ENCODE results near the gene SERP2. TPM values are rescaled to one million over a fixed set of nuclear protein-coding genes. Genes with fewer than 3 reads are reported as not detected.

SERP2 gene
- total RNA-seq, 2 experiments from 2014 or later: not detected

DNA sequence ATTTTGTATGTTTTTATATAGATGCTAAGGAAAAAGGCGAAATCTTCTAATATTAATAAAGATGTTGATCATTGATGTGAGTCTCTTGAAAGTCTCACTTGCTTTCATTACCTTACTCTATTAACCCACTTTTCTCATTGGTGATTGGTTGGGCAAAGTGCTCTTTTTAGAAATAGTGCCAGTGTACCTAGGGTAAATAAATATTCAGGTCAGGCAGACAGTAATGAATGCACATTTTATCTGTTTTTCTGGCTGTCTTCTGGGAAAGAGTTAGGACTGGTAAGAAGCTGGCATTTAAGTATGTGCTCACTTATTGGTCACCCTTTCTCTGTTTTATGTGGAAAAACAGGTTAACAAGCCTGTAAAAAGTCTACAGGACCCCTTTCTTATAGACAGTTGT, 11.2 kb downstream of the SERP2 start:
- Mint-ChIP-seq H3K4me1 (no peaks in the 10 kb centered on the region), H3K27me3 (no peaks in the 10 kb centered on the region), H3K4me3 (no peak overlapping the region), H3K27ac (no peak overlapping the region), H3K36me3 (ENCODE audit: low read depth) (no peaks in the 10 kb centered on the region), H3K9me3 (no peaks in the 10 kb centered on the region)
- ChIA-PET CTCF (no interaction called here), POLR2A (no interaction called here)
- DNase-seq: no peak

DNA sequence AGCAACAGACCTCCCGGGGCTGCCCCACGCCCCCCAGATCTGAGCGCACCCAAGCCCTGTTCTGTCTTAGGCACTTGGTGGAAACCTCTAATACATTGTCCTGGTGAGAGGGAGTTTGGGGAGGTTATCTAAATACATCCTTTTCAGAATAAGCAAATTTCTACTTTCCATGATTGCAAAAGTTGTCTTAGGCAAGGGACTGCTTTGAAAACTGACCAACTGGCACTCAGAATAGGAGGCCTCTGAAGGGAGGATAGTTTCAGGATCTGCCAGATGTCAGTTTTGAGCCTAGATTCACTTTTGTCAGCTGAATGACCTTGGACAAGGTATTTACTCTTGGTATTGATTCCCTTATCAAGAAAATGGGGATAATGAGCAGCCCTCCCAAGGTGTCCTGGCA, 11.8 kb downstream of the SERP2 start:
- Mint-ChIP-seq H3K4me3 (no peak overlapping the region), H3K4me1 (no peaks in the 10 kb centered on the region)
- POLR2A ChIA-PET: interaction anchor here (0.6 kb wide), 1 partner anchor 61 kb away, joined by 3 read pairs; no protein-coding TSS in a partner anchor

DNA sequence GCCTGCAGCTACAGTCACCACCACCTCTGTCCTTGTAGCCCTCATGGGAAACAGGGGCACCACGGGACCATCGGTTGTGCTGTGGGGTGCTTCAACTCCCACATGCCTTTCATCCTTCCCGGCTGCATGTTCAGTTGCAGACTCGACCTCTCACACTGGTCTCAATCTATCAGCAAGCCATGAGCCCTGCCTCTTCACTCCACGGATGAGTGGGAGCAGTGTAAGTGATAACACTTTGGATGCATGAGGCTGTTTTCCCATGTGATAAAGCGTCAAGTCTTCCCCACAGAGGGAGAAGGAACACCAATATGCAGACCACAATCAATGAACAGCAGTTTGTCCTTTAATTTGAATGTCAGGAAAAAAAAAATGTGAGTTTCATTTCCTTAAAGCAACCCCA, 12.2 kb downstream of the SERP2 start:
- Mint-ChIP-seq H3K27me3 (no peaks in the 10 kb centered on the region), H3K4me3 (no peak overlapping the region), H3K9me3 (no peaks in the 10 kb centered on the region), H3K36me3 (ENCODE audit: low read depth) (no peaks in the 10 kb centered on the region), H3K27ac (no peak overlapping the region), H3K4me1 (no peaks in the 10 kb centered on the region)
- no peak for DNase-seq
- CTCF ChIA-PET: no interaction called here
- POLR2A ChIA-PET: interaction anchor here (0.6 kb wide), 1 partner anchor 61 kb away, joined by 3 read pairs; no protein-coding TSS in a partner anchor

More for the DNA sequence above, 11.8 kb downstream of the SERP2 start:
- CTCF ChIA-PET: no interaction called here
- no peaks in the 10 kb centered on the region for H3K9me3 Mint-ChIP-seq
- H3K36me3 Mint-ChIP-seq (ENCODE audit: low read depth): no peaks in the 10 kb centered on the region
- no peaks in the 10 kb centered on the region for H3K27me3 Mint-ChIP-seq
- no peak overlapping the region for H3K27ac Mint-ChIP-seq
- no peak for DNase-seq

DNA sequence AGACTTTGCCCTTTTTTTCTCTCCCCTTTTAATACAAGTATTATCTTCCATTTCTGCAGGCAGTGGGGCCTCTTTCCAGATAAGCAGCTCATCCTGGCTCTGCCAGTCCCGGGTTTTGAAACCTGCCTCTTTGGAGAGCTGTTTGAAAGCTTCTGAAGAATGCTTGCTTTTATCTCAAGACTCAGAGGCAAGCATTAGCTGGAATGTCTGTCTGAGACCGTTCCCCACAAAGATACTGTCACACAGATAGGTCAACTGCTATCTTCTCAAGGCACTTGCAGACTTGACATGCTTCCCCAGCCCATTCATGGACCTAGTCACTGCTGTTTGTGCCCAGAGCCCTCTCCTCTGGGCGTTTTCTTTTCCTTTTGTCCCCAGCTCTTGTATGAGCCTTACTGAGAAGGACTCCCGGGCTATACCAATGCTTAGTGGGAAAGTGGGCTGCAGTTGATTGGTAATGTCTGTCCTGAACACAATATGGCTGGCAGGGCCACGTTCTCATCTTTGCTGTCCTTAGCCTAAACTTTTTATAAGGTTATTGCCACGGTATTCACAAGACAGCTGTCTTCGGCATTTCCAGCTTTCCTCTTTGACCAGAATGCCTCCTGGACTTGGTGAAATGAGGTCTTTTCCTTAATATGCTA, 13.4 kb downstream of the SERP2 start:
- CTCF ChIA-PET: no interaction called here
- Mint-ChIP-seq H3K4me1 (no peaks in the 10 kb centered on the region), H3K4me3 (no peak overlapping the region), H3K9me3 (no peaks in the 10 kb centered on the region), H3K36me3 (ENCODE audit: low read depth) (no peaks in the 10 kb centered on the region), H3K27ac (no peak overlapping the region), H3K27me3 (no peaks in the 10 kb centered on the region)
- no peak for DNase-seq
- POLR2A ChIA-PET: no interaction called here

DNA sequence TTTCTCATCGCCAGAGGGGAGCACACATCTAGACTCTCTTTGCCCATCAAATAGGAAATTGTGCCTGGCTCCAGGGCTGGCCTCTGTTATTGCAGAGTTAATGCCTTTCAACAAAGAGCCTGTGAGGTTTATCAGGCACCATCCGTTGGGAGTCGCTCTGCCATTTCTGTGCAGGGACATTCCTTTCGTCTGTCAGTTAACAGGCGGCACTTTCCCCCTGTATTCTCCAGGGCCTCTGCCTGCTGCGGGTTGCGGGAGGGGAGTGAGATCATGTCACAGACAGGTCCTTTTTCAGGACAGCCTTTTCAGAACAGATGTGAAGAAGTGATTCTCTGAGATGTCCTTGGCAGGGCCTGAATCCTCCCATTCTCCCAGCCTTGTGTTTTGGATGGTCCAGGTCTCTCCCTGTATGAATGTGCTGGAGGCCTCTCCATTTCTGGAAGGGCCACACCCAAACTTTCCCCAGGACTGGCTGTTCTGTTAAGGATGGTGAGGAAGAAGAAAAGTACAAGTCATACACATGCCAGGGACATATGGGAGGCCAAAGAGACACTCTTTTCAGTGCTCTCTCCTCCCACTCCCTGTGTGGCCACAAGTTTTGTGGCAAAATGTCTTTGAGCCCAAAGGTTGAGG, 14.9 kb downstream of the SERP2 start:
- H3K9me3 Mint-ChIP-seq: no peaks in the 10 kb centered on the region
- no peak overlapping the region for H3K4me3 Mint-ChIP-seq
- H3K4me1 Mint-ChIP-seq: no peaks in the 10 kb centered on the region
- DNase-seq: no peak
- POLR2A ChIA-PET: no interaction called here
- H3K36me3 Mint-ChIP-seq (ENCODE audit: low read depth): no peaks in the 10 kb centered on the region
- H3K27ac Mint-ChIP-seq: no peak overlapping the region
- CTCF ChIA-PET: no interaction called here
- H3K27me3 Mint-ChIP-seq: peaks cover 5% of the 10 kb centered on the region

DNA sequence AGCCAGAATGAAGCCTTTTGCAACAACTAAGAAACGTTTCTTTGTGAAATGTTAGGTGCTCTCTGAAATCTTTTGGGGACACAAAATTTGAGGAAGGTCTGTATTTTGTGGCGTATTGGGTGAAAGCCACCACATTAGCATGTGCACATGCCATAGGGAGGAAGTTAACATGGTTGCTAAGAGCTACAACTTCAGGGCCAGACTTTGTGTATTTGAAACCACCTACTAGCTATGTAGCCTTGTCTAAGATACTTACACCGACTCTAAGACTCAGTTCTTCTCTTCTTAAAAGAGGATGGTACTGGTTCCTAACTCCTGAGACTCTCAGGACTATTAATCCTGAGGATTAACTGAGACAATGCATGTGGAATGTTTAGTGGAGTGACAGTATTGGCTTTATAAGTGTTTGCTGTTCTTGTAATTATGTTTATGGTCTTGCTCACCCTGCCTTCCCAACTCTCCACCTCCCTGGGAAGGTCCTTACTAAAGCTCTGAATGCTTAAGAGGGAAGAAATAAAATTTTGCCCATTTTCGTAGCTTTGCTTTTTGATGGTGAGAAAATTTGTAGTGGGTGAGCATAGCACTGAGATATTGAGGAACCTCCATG, 15.5 kb downstream of the SERP2 start:
- ChIA-PET POLR2A (no interaction called here), CTCF (no interaction called here)
- no peak overlapping the region for H3K27ac Mint-ChIP-seq
- no peaks in the 10 kb centered on the region for H3K9me3 Mint-ChIP-seq
- no peak overlapping the region for H3K4me3 Mint-ChIP-seq
- no peaks in the 10 kb centered on the region for H3K4me1 Mint-ChIP-seq
- H3K27me3 Mint-ChIP-seq: peaks cover 5% of the 10 kb centered on the region
- no peaks in the 10 kb centered on the region for H3K36me3 Mint-ChIP-seq (ENCODE audit: low read depth)
- DNase-seq: no peak

DNA sequence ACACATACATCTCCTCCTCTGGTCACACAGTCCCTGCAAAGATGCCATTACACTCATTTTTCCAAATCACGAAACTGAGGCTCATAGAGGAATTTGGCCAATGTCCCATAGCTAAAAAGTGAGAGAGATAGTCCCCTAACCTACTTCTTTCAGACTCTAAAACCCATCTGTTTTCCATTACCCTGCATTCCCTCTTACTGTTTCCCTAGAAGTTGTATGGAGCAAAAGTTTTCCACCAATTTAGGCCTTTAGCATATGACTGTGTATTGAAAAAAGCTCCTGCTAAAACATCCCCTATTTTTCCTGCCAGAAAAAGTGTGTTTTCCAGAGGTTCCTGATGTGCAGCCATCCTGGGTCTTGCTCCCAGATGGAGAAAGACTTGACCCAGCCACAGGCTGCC, 16.3 kb downstream of the SERP2 start:
- Mint-ChIP-seq H3K4me3 (no peak overlapping the region), H3K9me3 (no peaks in the 10 kb centered on the region), H3K36me3 (ENCODE audit: low read depth) (no peaks in the 10 kb centered on the region), H3K27me3 (peaks cover 5% of the 10 kb centered on the region), H3K27ac (no peak overlapping the region), H3K4me1 (no peaks in the 10 kb centered on the region)
- ChIA-PET POLR2A (no interaction called here), CTCF (no interaction called here)
- DNase-seq: no peak

DNA sequence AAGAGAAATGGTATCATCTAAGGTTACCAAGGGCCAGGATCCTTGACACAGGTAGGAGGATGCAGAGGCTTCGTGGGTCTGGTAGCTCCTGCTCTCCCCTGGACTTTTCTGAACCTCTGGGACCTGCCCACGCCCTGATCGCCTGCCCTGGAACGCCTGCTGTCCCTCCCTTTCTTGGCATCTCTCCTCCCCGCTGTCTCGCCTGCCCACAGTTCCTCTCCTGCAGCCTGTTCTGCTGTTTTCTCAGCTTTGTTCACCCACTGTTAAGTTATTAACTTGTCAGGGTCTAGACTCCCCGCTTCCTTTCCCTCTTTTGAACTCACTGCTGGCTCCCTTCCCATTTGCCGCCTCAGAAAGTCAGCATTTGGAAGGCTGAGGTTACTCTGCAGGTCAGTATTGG, 19.8 kb downstream of the SERP2 start:
- no peaks in the 10 kb centered on the region for H3K4me1 Mint-ChIP-seq
- no peaks in the 10 kb centered on the region for H3K36me3 Mint-ChIP-seq (ENCODE audit: low read depth)
- ChIA-PET CTCF (interaction anchor here (0.6 kb wide), 1 partner anchor 90 kb away, joined by 5 read pairs; no protein-coding TSS in a partner anchor), POLR2A (no interaction called here)
- H3K9me3 Mint-ChIP-seq: no peaks in the 10 kb centered on the region
- H3K4me3 Mint-ChIP-seq: no peak overlapping the region
- peaks cover 5% of the 10 kb centered on the region for H3K27me3 Mint-ChIP-seq
- no peak for DNase-seq
- H3K27ac Mint-ChIP-seq: no peak overlapping the region

DNA sequence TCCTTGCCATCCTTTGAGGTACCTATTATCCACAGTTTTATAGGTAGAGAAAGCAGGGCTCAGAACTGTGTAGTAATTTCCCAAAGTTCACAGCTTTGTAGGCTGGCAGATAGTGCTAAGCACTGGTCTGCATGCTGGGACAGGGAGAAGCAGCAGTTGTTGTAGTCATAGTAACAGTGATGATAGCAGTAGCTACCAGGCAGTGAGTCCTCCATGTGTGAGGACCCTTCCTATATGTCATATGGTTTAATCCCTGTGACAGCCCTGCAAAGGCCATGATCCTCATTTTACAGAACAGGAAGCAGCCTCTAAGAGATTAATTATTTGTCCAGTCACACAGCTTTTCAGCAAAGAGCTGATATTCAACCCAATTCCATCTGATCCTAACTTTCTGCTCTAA, 21.0 kb downstream of the SERP2 start:
- ChIA-PET CTCF (no interaction called here), POLR2A (no interaction called here)
- Mint-ChIP-seq H3K9me3 (no peaks in the 10 kb centered on the region), H3K27ac (no peak overlapping the region), H3K27me3 (peaks cover 5% of the 10 kb centered on the region), H3K4me3 (no peak overlapping the region), H3K36me3 (ENCODE audit: low read depth) (no peaks in the 10 kb centered on the region), H3K4me1 (no peaks in the 10 kb centered on the region)
- no peak for DNase-seq

DNA sequence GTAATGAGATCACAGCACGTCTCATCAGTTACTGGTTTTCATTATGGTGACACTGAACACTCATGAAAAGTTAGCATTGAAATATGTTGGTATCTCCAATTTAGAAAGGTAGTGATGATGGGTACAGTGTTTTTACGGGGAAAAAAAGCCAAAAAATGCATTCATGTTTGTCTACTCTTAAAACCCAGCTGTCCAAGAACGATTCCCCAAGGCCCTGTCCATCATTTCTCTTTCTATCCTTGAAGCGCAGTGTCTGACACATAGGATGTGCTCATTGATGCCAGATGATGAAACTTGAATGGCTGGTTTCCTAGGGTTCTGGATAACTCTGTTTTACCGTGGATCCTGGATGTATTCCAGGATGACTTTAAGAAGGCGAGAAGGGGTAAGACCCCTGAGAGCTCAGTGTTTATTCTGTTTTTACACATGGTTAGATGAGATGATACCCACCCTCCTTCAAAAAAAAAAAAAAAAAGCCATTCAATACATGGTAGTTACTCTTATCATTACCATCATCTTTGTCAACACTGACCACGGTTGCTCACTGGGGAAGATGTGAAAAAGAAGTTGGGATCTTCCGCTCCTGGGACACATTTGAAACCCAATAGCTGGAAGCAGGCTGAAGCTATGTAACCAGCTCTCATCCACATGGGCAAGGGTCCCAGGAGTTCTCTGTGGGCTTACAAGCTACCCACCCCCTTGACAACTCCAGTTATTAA, 22.5 kb downstream of the SERP2 start:
- Mint-ChIP-seq H3K27ac (no peak overlapping the region), H3K9me3 (no peaks in the 10 kb centered on the region), H3K4me3 (no peak overlapping the region), H3K4me1 (no peaks in the 10 kb centered on the region), H3K36me3 (ENCODE audit: low read depth) (no peaks in the 10 kb centered on the region), H3K27me3 (peaks cover 5% of the 10 kb centered on the region)
- DNase-seq: no peak
- ChIA-PET POLR2A (no interaction called here), CTCF (no interaction called here)

DNA sequence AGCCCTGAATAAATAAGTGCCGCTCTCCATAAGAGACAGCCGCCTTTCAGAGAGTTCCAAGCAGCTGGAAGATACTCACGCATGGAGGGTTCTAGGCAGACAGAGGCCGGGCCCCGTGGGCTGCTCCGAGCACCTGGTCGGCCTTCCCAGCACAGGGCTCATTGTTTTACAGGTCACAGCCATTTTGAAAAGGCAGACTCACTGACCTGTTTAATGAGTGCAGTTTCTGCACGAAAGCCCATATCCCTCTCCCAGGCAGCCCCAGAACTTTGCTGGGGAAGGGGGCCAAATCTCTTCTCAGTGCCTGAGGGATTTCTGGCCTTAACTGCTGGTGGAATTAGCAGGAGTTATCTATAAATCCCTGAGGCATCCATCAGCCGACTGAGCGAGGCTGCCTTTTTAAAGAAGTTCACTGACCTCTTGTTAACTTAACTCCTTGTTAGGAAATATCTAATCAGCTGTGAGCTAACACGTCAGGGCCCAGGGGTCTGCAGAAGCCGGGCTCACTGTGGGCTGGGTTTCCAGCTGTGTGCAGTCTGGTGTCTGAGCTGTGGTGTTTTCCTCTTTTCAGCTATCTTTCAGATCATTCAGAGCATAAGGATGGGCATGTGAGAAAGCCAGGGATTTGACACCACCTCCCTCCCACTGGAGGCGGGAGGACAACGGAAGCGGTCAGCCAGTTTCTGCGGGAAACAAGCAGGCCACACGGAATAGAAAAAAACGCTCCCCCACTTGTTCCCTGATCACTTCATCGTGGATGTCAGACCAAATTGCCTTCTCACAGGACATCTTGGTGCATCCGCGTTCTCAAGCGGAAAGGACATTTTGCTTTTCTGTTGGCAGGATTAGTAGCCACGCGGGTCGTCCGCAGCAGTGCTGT, 23.3 kb downstream of the SERP2 start:
- Mint-ChIP-seq H3K36me3 (ENCODE audit: low read depth) (no peaks in the 10 kb centered on the region), H3K4me3 (no peak overlapping the region), H3K9me3 (no peaks in the 10 kb centered on the region), H3K27ac (no peak overlapping the region), H3K4me1 (no peaks in the 10 kb centered on the region), H3K27me3 (peaks cover 5% of the 10 kb centered on the region)
- ChIA-PET CTCF (no interaction called here), POLR2A (no interaction called here)
- no peak for DNase-seq

DNA sequence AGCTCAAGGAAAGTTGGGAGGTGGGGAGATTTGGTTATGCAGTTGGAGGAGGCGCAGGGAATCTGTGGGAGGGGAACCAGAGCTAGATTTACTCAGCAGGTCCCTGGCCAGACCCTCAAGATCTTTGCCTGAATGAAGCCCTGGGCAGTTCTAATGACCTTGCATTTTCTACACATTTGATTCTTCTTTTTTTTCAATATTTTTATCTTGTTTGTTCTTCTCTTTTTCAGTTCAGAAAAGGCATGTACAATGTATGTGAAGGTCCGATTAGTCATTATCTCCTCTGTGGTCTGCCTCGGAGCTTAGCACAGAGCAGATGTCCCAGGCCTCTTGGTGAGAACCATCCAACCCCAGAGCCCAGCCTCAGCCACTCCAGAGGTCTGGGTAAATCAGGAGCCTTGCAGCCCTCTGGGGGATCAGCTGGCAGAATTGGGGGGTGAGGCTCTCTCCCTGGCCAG, 24.2 kb downstream of the SERP2 start:
- no peak overlapping the region for H3K4me3 Mint-ChIP-seq
- CTCF ChIA-PET: no interaction called here
- H3K27ac Mint-ChIP-seq: no peak overlapping the region
- H3K9me3 Mint-ChIP-seq: no peaks in the 10 kb centered on the region
- POLR2A ChIA-PET: no interaction called here
- no peaks in the 10 kb centered on the region for H3K4me1 Mint-ChIP-seq
- DNase-seq: no peak
- no peaks in the 10 kb centered on the region for H3K36me3 Mint-ChIP-seq (ENCODE audit: low read depth)
- H3K27me3 Mint-ChIP-seq: peaks cover 3% of the 10 kb centered on the region
